Panc1 (cell line): ENCODE data around the gene TRIM74.
"Not testable (repeated sequence)": the region's sequence is repeated elsewhere in the genome, so short reads cannot be mapped to it uniquely, and the experiment has no call there.

ENCODE experiments used
- CTCF ChIP-seq: fragments of 450-650 bp; IDR thresholded peaks from 2 replicates; pipeline ENCODE4 v1.5.1; 2017; ENCODE audit warnings: mild to moderate bottlenecking
- POLR2AphosphoS5 ChIP-seq: IDR thresholded peaks from 2 replicates; pipeline ENCODE4 v1.6.1; 2012; ENCODE audit warnings: mild to moderate bottlenecking, low read depth, low read length, moderate library complexity
- REST ChIP-seq, 2 experiments: IDR thresholded peaks; 2 replicates each; pipeline ENCODE4 v1.6.1; 2011 to 2012; ENCODE audit warnings: low read depth in 2 of 2, control low read depth in 1 of 2, low read length in 1 of 2, mild to moderate bottlenecking in 1 of 2, moderate library complexity in 1 of 2; ENCODE audit not compliant: insufficient read depth in 1 of 2
- SIN3A ChIP-seq: IDR thresholded peaks from 2 replicates; pipeline ENCODE4 v1.6.1; 2012; ENCODE audit warnings: low read depth, mild to moderate bottlenecking, low read length, moderate library complexity, borderline replicate concordance; ENCODE audit not compliant: insufficient read depth
- TCF7L2 ChIP-seq: IDR thresholded peaks from 2 replicates; pipeline ENCODE4 v1.6.1; 2011; ENCODE audit warnings: mild to moderate bottlenecking, low read depth, low read length, inconsistent platforms

GRCh38 chr7:72990146-72990913 lies 21.1 kb upstream of the TRIM74 start:
- TF ChIP-seq CTCF; TCF7L2; POLR2AphosphoS5; SIN3A; REST (IDR thresholded peaks at IDR 0.05; ENCODE audit: insufficient read depth in 1 of 2, low read depth in 2 of 2, low read length in 1 of 2): not testable (repeated sequence)
